ENCODE results near the gene HYDIN. TPM values are rescaled to one million over a fixed set of nuclear protein-coding genes. Genes with fewer than 3 reads are reported as not detected.
"Not testable (repeated sequence)": the region's sequence is repeated elsewhere in the genome, so short reads cannot be mapped to it uniquely, and the experiment has no call there.

HYDIN gene
- total and polyA plus RNA-seq, 2 donors (not counting 1 experiment from before 2014, with no cell fraction given), result 0.54 to 1.7 TPM

GRCh38 chr16:70995799-70996198 lies 234.7 kb downstream of the HYDIN start:
- not testable (repeated sequence) for H3K9me3 ChIP-seq (ENCODE audit: control insufficient read depth, insufficient read depth, low read depth, low read length); H4K20me1 ChIP-seq (ENCODE audit: control insufficient read depth, extremely low read depth, insufficient read depth, low read length); H3K27ac ChIP-seq (ENCODE audit: insufficient read depth, low read length); H3K4me2 ChIP-seq (ENCODE audit: extremely low read depth, insufficient read depth, low read length); H3K36me3 ChIP-seq (ENCODE audit: control insufficient read depth, insufficient read depth, low read length); H3K79me2 ChIP-seq (ENCODE audit: control insufficient read depth, insufficient read depth, low read length); H3K27me3 ChIP-seq (ENCODE audit: control insufficient read depth, insufficient read depth, low read length); H3K9ac ChIP-seq (ENCODE audit: insufficient read depth, low read length); H3K4me3 ChIP-seq (replicated peaks in 1 of 4; ENCODE audit: control extremely low read depth in 1 of 4, insufficient read depth in 1 of 4, low read depth in 3 of 4, low read length in 4 of 4); H3K4me1 ChIP-seq (ENCODE audit: control insufficient read depth, extremely low read depth, insufficient read depth, low read length); DNase-seq (ENCODE audit: low read depth in 2 of 2); H2AFZ ChIP-seq (ENCODE audit: low read length)

GRCh38 chr16:70992511-70992910 lies 238.0 kb downstream of the HYDIN start:
- not testable (repeated sequence) for H3K27ac ChIP-seq (ENCODE audit: insufficient read depth, low read length); H3K36me3 ChIP-seq (ENCODE audit: control insufficient read depth, insufficient read depth, low read length); H3K9me3 ChIP-seq (ENCODE audit: control insufficient read depth, insufficient read depth, low read depth, low read length); H2AFZ ChIP-seq (ENCODE audit: low read length); H4K20me1 ChIP-seq (ENCODE audit: control insufficient read depth, extremely low read depth, insufficient read depth, low read length); H3K4me3 ChIP-seq (replicated peaks in 1 of 4; ENCODE audit: control extremely low read depth in 1 of 4, insufficient read depth in 1 of 4, low read depth in 3 of 4, low read length in 4 of 4); H3K4me2 ChIP-seq (ENCODE audit: extremely low read depth, insufficient read depth, low read length); H3K79me2 ChIP-seq (ENCODE audit: control insufficient read depth, insufficient read depth, low read length); H3K27me3 ChIP-seq (ENCODE audit: control insufficient read depth, insufficient read depth, low read length); H3K4me1 ChIP-seq (ENCODE audit: control insufficient read depth, extremely low read depth, insufficient read depth, low read length); DNase-seq (ENCODE audit: low read depth in 2 of 2); H3K9ac ChIP-seq (ENCODE audit: insufficient read depth, low read length)

- not testable (repeated sequence) for H3K4me3 ChIP-seq (replicated peaks in 1 of 4; ENCODE audit: control extremely low read depth in 1 of 4, insufficient read depth in 1 of 4, low read depth in 3 of 4, low read length in 4 of 4); H3K79me2 ChIP-seq (ENCODE audit: control insufficient read depth, insufficient read depth, low read length); H3K9me3 ChIP-seq (ENCODE audit: control insufficient read depth, insufficient read depth, low read depth, low read length); H3K27ac ChIP-seq (ENCODE audit: insufficient read depth, low read length); H3K36me3 ChIP-seq (ENCODE audit: control insufficient read depth, insufficient read depth, low read length); DNase-seq (ENCODE audit: low read depth in 2 of 2); H3K4me2 ChIP-seq (ENCODE audit: extremely low read depth, insufficient read depth, low read length); H3K4me1 ChIP-seq (ENCODE audit: control insufficient read depth, extremely low read depth, insufficient read depth, low read length); H3K27me3 ChIP-seq (ENCODE audit: control insufficient read depth, insufficient read depth, low read length); H2AFZ ChIP-seq (ENCODE audit: low read length); H3K9ac ChIP-seq (ENCODE audit: insufficient read depth, low read length); H4K20me1 ChIP-seq (ENCODE audit: control insufficient read depth, extremely low read depth, insufficient read depth, low read length)
Observed at GRCh38 chr16:70987019-70987715, 243.4 kb downstream of the HYDIN start.

GRCh38 chr16:70984675-70985074 lies 245.8 kb downstream of the HYDIN start:
- not testable (repeated sequence) for H2AFZ ChIP-seq (ENCODE audit: low read length); H3K4me3 ChIP-seq (replicated peaks in 1 of 4; ENCODE audit: control extremely low read depth in 1 of 4, insufficient read depth in 1 of 4, low read depth in 3 of 4, low read length in 4 of 4); H3K9me3 ChIP-seq (ENCODE audit: control insufficient read depth, insufficient read depth, low read depth, low read length); H3K4me1 ChIP-seq (ENCODE audit: control insufficient read depth, extremely low read depth, insufficient read depth, low read length); H3K4me2 ChIP-seq (ENCODE audit: extremely low read depth, insufficient read depth, low read length); H3K9ac ChIP-seq (ENCODE audit: insufficient read depth, low read length); H3K27ac ChIP-seq (ENCODE audit: insufficient read depth, low read length); H3K27me3 ChIP-seq (ENCODE audit: control insufficient read depth, insufficient read depth, low read length); H3K79me2 ChIP-seq (ENCODE audit: control insufficient read depth, insufficient read depth, low read length); H3K36me3 ChIP-seq (ENCODE audit: control insufficient read depth, insufficient read depth, low read length); DNase-seq (ENCODE audit: low read depth in 2 of 2); H4K20me1 ChIP-seq (ENCODE audit: control insufficient read depth, extremely low read depth, insufficient read depth, low read length)

- not testable (repeated sequence) for H3K4me2 ChIP-seq (ENCODE audit: extremely low read depth, insufficient read depth, low read length); H3K36me3 ChIP-seq (ENCODE audit: control insufficient read depth, insufficient read depth, low read length); H3K27me3 ChIP-seq (ENCODE audit: control insufficient read depth, insufficient read depth, low read length); H2AFZ ChIP-seq (ENCODE audit: low read length); H3K9me3 ChIP-seq (ENCODE audit: control insufficient read depth, insufficient read depth, low read depth, low read length); H3K4me1 ChIP-seq (ENCODE audit: control insufficient read depth, extremely low read depth, insufficient read depth, low read length); H3K4me3 ChIP-seq (replicated peaks in 1 of 4; ENCODE audit: control extremely low read depth in 1 of 4, insufficient read depth in 1 of 4, low read depth in 3 of 4, low read length in 4 of 4); H3K9ac ChIP-seq (ENCODE audit: insufficient read depth, low read length); H3K79me2 ChIP-seq (ENCODE audit: control insufficient read depth, insufficient read depth, low read length); H3K27ac ChIP-seq (ENCODE audit: insufficient read depth, low read length); H4K20me1 ChIP-seq (ENCODE audit: control insufficient read depth, extremely low read depth, insufficient read depth, low read length); DNase-seq (ENCODE audit: low read depth in 2 of 2)
Observed at GRCh38 chr16:70968332-70968731, 262.2 kb downstream of the HYDIN start.

- not testable (repeated sequence) for H3K9me3 ChIP-seq (ENCODE audit: control insufficient read depth, insufficient read depth, low read depth, low read length); H2AFZ ChIP-seq (ENCODE audit: low read length); DNase-seq (ENCODE audit: low read depth in 2 of 2); H3K4me1 ChIP-seq (ENCODE audit: control insufficient read depth, extremely low read depth, insufficient read depth, low read length); H3K27me3 ChIP-seq (ENCODE audit: control insufficient read depth, insufficient read depth, low read length); H3K36me3 ChIP-seq (ENCODE audit: control insufficient read depth, insufficient read depth, low read length); H3K79me2 ChIP-seq (ENCODE audit: control insufficient read depth, insufficient read depth, low read length); H4K20me1 ChIP-seq (ENCODE audit: control insufficient read depth, extremely low read depth, insufficient read depth, low read length); H3K9ac ChIP-seq (ENCODE audit: insufficient read depth, low read length); H3K27ac ChIP-seq (ENCODE audit: insufficient read depth, low read length); H3K4me2 ChIP-seq (ENCODE audit: extremely low read depth, insufficient read depth, low read length); H3K4me3 ChIP-seq (replicated peaks in 1 of 4; ENCODE audit: control extremely low read depth in 1 of 4, insufficient read depth in 1 of 4, low read depth in 3 of 4, low read length in 4 of 4)
Observed at GRCh38 chr16:70960169-70960568, 270.4 kb downstream of the HYDIN start.

GRCh38 chr16:70954922-70955321 lies 275.6 kb downstream of the HYDIN start:
- DNase-seq (ENCODE audit: low read depth in 2 of 2); H2AFZ ChIP-seq (ENCODE audit: low read length); H3K9me3 ChIP-seq (ENCODE audit: control insufficient read depth, insufficient read depth, low read depth, low read length); H3K27me3 ChIP-seq (ENCODE audit: control insufficient read depth, insufficient read depth, low read length); H3K36me3 ChIP-seq (ENCODE audit: control insufficient read depth, insufficient read depth, low read length); H3K79me2 ChIP-seq (ENCODE audit: control insufficient read depth, insufficient read depth, low read length); H3K4me1 ChIP-seq (ENCODE audit: control insufficient read depth, extremely low read depth, insufficient read depth, low read length); H3K4me2 ChIP-seq (ENCODE audit: extremely low read depth, insufficient read depth, low read length); H3K9ac ChIP-seq (ENCODE audit: insufficient read depth, low read length); H4K20me1 ChIP-seq (ENCODE audit: control insufficient read depth, extremely low read depth, insufficient read depth, low read length); H3K27ac ChIP-seq (ENCODE audit: insufficient read depth, low read length); H3K4me3 ChIP-seq (replicated peaks in 1 of 4; ENCODE audit: control extremely low read depth in 1 of 4, insufficient read depth in 1 of 4, low read depth in 3 of 4, low read length in 4 of 4): not testable (repeated sequence)

All from fibroblast of lung (primary cell).